Activated naive CD8-positive, alpha-beta T cell treated with anti-CD3 and anti-CD28 coated beads, Interleukin-2, amount 50 U/mL, for 24 hours (primary cell): Measurements from ENCODE around the gene RILP.

Source experiments
- ATAC-seq: fragments of 150-1000 bp; cut with Tn5 transposase; one replicate; pipeline ENCODE4 v1.10.0; 2021
- DNase-seq: peaks from one replicate; pipeline ENCODE4 v3.0.0; 2021
- H3K27ac Mint-ChIP-seq: one replicate; pipeline ENCODE4 v1.8.0; 2021; ENCODE audit warnings: mild to moderate bottlenecking, mixed read lengths
- H3K27me3 Mint-ChIP-seq: one replicate; pipeline ENCODE4 v1.8.0; 2021; ENCODE audit warnings: mixed read lengths
- H3K36me3 Mint-ChIP-seq: one replicate; pipeline ENCODE4 v1.8.0; 2021; ENCODE audit warnings: low read depth, mixed read lengths
- H3K4me1 Mint-ChIP-seq: one replicate; pipeline ENCODE4 v1.8.0; 2021; ENCODE audit warnings: mixed read lengths
- H3K4me3 Mint-ChIP-seq: one replicate; pipeline ENCODE4 v1.8.0; 2021; ENCODE audit warnings: mild to moderate bottlenecking, moderate library complexity, mixed read lengths
- H3K9me3 Mint-ChIP-seq: one replicate; pipeline ENCODE4 v1.8.0; 2021; ENCODE audit warnings: mixed read lengths

RILP gene

GRCh38 chr17:1643293-1643998 lies 6.2 kb downstream of the RILP start:
- DNase-seq = peak; percentile 46
- Mint-ChIP-seq H3K27ac (no peak overlapping the region), H3K4me3 (no peak overlapping the region), H3K4me1 (peaks cover 31% of the 10 kb centered on the region), H3K36me3 (no peaks in the 10 kb centered on the region), H3K9me3 (no peaks in the 10 kb centered on the region), H3K27me3 (no peaks in the 10 kb centered on the region)
- ATAC-seq = no peak

DNA sequence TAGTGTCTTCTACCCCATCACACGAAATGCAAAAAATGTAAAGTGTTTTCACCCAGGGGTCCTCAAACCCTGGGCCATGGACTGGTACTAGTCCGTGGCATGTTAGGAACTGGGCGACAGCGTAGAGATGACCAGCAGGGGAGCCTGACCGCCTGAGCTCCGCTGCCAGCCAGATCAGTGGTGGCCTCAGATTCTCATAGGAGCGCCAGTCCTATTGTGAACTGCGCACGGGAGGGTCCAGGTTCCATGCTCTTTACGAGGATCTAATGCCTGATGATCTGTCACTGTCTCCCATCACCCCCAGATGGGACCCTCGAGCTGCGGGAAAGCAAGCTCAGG lies 8.6 kb downstream of the RILP start:
- Mint-ChIP-seq H3K4me1 (peaks cover 21% of the 10 kb centered on the region), H3K27ac (no peak overlapping the region)

DNA sequence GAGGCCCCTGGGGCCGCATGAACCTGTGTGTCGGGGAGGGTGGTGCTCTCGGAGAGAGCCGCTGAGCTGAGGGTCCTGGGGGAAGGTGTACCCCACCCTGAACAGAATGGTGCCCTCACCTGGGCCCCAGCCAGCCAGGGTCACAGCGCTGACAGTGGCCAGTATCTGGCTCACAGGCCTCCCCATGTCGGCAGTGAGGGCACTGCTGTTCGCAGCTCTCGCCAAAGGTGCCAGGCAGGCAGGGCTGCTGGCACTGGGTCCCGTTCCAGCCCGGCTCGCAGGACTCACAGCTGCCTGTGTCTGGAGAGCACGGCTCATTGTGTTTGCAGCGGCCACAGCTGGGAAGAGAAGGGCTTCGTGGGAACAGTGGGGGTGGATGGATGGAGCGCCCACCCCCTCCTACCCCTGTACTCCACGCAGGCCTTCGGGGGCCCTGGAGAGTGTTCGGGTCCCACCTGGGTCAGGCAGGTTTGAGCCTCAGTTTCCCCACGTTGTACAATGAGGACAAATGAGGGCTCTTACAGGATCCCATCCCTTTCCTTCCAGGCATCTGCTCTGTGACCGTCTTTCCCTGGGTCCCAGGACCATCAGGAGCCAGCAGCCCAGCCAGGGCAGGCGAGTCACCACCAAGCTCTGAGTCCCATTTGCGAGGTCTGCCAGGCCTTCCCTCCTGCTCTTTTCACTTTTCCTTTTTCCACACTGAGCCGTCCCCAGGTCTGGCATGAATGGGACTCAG lies 9.2 kb downstream of the RILP start:
- Mint-ChIP-seq H3K4me3 (no peak overlapping the region), H3K27me3 (no peaks in the 10 kb centered on the region), H3K36me3 (peaks cover 2% of the 10 kb centered on the region), H3K27ac (no peak overlapping the region), H3K4me1 (peaks cover 16% of the 10 kb centered on the region), H3K9me3 (no peaks in the 10 kb centered on the region)
- DNase-seq (no peak), ATAC-seq (no peak)

More for the DNA sequence above, 8.6 kb downstream of the RILP start:
- no peak overlapping the region for H3K4me3 Mint-ChIP-seq
- DNase-seq (no peak), ATAC-seq (no peak)
- no peaks in the 10 kb centered on the region for H3K36me3 Mint-ChIP-seq
- H3K9me3 Mint-ChIP-seq = no peaks in the 10 kb centered on the region
- H3K27me3 Mint-ChIP-seq = no peaks in the 10 kb centered on the region

- no peaks in the 10 kb centered on the region for H3K27me3 Mint-ChIP-seq
- DNase-seq = no peak
- peaks cover 2% of the 10 kb centered on the region for H3K36me3 Mint-ChIP-seq
- H3K4me1 Mint-ChIP-seq = peaks cover 8% of the 10 kb centered on the region
- H3K9me3 Mint-ChIP-seq = no peaks in the 10 kb centered on the region
- no peak overlapping the region for H3K27ac Mint-ChIP-seq
- H3K4me3 Mint-ChIP-seq = no peak overlapping the region
- no peak for ATAC-seq
Measured at GRCh38 chr17:1639549-1640180, 10.0 kb downstream of the RILP start.

DNA sequence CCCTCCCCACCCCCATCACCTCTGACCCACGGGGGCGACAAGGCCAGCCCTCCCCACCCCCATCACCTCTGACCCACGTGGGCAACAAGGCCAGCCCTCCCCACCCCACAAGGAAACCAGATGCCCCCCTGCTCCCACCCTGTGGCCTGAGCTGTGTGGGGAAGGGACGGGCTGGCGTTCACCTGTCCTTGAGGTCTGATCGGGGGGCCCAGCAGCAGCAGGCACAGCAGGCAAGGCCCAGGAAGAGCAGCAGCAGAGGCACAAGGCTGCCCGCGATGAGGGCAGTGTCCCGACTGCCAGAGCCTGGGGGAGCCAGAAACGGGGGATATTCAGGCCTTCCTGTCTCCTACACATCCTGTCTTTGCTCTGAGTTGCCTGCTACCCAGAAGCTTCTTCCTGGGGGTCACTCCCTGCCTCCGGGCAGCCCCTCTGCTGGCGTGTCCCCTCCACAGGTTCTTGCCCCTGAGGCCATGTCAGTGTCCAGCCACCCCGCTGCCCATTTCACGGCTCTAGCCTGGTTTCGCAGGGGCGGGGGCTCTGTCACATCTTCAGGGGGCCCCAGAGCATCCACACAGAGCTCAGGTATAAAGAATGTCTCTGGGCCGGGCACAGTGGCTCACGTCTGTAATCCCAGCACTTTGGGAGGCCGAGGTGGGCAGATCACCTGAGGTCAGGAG lies 10.9 kb downstream of the RILP start:
- DNase-seq (no peak), ATAC-seq (no peak)
- H3K27ac Mint-ChIP-seq = no peak overlapping the region
- no peaks in the 10 kb centered on the region for H3K4me1 Mint-ChIP-seq
- H3K36me3 Mint-ChIP-seq = peaks cover 2% of the 10 kb centered on the region
- H3K27me3 Mint-ChIP-seq = no peaks in the 10 kb centered on the region
- no peaks in the 10 kb centered on the region for H3K9me3 Mint-ChIP-seq
- H3K4me3 Mint-ChIP-seq = no peak overlapping the region

DNA sequence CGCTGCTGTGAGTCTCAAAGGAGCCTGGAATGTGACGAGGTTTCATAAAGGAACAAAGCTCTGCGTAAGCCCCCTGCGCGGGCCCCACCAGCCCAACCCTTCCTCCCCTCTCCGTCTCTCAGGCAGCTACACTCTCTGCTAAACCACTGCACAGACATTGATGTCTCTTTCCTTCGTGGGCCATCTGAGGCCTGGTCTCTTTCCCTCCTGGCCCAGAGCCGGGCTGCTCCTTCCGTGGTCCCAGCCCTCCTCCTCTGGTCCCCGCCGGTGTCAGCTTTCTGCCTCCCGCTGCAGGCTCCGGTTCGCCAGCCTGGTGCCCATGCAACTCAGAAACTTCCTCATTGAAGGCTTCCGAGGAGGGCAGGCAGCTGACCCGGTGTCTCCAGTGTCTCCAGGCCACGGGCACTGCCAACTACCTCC lies 11.5 kb downstream of the RILP start:
- no peaks in the 10 kb centered on the region for H3K27me3 Mint-ChIP-seq
- no peak overlapping the region for H3K4me3 Mint-ChIP-seq
- H3K36me3 Mint-ChIP-seq = peaks cover 2% of the 10 kb centered on the region
- H3K27ac Mint-ChIP-seq = no peak overlapping the region
- DNase-seq (no peak), ATAC-seq (no peak)
- no peaks in the 10 kb centered on the region for H3K9me3 Mint-ChIP-seq
- H3K4me1 Mint-ChIP-seq = no peaks in the 10 kb centered on the region

- DNase-seq (no peak), ATAC-seq (no peak)
- Mint-ChIP-seq H3K9me3 (no peaks in the 10 kb centered on the region), H3K4me3 (no peak overlapping the region), H3K27me3 (no peaks in the 10 kb centered on the region), H3K4me1 (no peaks in the 10 kb centered on the region), H3K36me3 (peaks cover 2% of the 10 kb centered on the region), H3K27ac (no peak overlapping the region)
Measured at GRCh38 chr17:1636732-1637285, 12.9 kb downstream of the RILP start.

GRCh38 chr17:1635675-1636465 lies 13.8 kb downstream of the RILP start:
- no peak overlapping the region for H3K4me3 Mint-ChIP-seq
- peaks cover 2% of the 10 kb centered on the region for H3K36me3 Mint-ChIP-seq
- H3K27me3 Mint-ChIP-seq = peaks cover 2% of the 10 kb centered on the region
- H3K27ac Mint-ChIP-seq = no peak overlapping the region
- no peaks in the 10 kb centered on the region for H3K9me3 Mint-ChIP-seq
- no peak for ATAC-seq
- peaks cover 2% of the 10 kb centered on the region for H3K4me1 Mint-ChIP-seq
- DNase-seq = no peak

- DNase-seq (no peak), ATAC-seq (no peak)
- Mint-ChIP-seq H3K36me3 (peaks cover 2% of the 10 kb centered on the region), H3K27me3 (peaks cover 2% of the 10 kb centered on the region), H3K27ac (no peak overlapping the region), H3K9me3 (no peaks in the 10 kb centered on the region), H3K4me1 (peaks cover 5% of the 10 kb centered on the region), H3K4me3 (no peak overlapping the region)
Measured at GRCh38 chr17:1634841-1635650, 14.6 kb downstream of the RILP start.

GRCh38 chr17:1630662-1631061 lies 19.0 kb downstream of the RILP start:
- Mint-ChIP-seq H3K4me1 (peaks cover 29% of the 10 kb centered on the region), H3K4me3 (no peak overlapping the region), H3K27ac (no peak overlapping the region), H3K27me3 (peaks cover 9% of the 10 kb centered on the region), H3K9me3 (no peaks in the 10 kb centered on the region), H3K36me3 (no peaks in the 10 kb centered on the region)
- ATAC-seq (no peak), DNase-seq (no peak)

DNA sequence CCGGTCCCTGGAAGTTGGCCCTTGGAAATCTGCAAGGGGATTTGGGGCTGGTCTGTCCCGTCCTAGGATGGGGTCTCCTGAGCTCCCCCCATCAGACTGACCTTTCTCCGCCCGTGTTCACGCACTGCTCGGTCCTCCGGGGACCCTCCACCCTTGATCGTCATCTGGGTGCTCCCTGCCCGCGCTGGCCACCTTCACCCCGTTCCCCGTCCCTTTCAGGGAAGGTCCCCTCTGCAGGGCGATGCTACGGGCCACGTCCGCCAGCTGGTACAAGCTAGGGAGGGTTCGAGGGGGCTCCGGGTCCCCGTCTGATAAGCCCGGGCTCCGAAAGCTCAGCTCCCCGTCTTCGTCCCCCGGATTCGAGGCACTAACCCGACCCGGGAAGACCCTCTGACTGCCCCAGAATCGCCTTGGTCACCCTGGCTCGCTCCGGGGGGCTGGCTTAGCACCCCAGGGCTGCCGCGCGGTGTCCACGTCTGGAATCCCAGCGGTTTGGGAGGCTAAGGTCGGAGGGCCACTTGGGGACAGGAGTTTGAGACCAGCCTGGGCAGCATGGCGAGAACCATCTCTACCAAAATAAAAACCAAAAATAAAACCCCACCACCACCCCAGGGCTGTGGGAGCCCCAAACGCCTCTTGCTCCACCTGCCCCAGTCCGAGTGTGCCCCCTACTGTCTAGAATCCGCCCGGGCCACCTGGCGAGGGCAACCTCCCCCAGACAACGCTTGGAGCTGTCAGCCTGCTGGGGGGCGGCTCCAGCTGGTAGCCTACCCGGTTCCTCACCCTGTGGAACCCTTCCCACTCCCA lies 20.0 kb downstream of the RILP start:
- Mint-ChIP-seq H3K36me3 (no peaks in the 10 kb centered on the region), H3K9me3 (no peaks in the 10 kb centered on the region), H3K4me3 (peak overlapping the region; percentile 78), H3K27me3 (peaks cover 9% of the 10 kb centered on the region), H3K4me1 (peaks cover 29% of the 10 kb centered on the region), H3K27ac (peak overlapping the region; percentile 57)
- peak; percentile 92 for DNase-seq
- ATAC-seq = peak; percentile 65

DNA sequence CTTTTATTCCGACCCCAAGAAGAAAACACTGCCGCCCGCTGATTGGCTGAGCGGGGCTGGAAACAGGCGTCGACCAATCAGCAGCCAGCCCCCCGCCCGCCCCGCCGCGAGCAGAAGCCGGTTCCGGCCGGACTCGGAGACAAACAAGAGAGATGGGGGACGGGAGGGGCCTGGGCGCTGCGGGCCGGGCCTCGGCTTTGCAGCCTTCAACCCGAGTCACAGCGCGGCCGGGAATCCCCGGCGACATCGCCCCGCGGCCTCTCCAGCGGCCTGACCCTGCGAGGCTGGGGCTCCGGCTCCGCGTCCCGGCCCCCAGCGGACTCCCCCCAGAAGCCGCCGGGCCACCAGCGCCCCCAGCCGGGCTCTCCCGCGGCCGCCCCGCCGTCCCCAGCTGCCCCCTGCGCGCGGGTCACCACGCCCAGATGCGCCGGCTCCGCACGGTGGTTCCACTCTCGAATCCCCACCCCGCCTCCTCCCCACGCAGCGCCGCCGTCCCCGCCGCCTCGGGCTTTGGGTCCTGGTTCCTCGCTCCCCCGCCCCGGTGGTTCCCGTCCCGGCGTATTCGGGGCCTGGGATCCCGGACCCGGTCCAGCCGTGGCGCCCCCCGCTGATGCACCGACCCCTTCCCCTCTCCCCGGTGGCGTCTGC lies 20.7 kb downstream of the RILP start:
- peak overlapping the region; percentile 85 for H3K4me3 Mint-ChIP-seq
- no peaks in the 10 kb centered on the region for H3K9me3 Mint-ChIP-seq
- peak overlapping the region; percentile 91 for H3K27ac Mint-ChIP-seq
- H3K4me1 Mint-ChIP-seq = peaks cover 29% of the 10 kb centered on the region
- ATAC-seq (peak; percentile 79), DNase-seq (peak; percentile 91)
- peaks cover 9% of the 10 kb centered on the region for H3K27me3 Mint-ChIP-seq
- no peaks in the 10 kb centered on the region for H3K36me3 Mint-ChIP-seq
